Esophagus mucosa (tissue), 1 donor: ENCODE results near the gene RMRP. TPM values are rescaled to one million over a fixed set of nuclear protein-coding genes. Genes with fewer than 3 reads are reported as not detected.
A peak's percentile ranks its signal among the peaks of the same experiment; 100 is the strongest.

ENCODE experiments used
- ATAC-seq: fragments of 200-7000 bp; cut with Tn5 transposase; one replicate; pipeline ENCODE4 v1.9.1; 2020
- total RNA-seq: library from RNA; stranded (reverse); gene quantifications from one replicate; pipeline ENCODE4 v1.2.4, GENCODE V29; 2023
- donor health status: DM: yes; HTN: yes; CAD: no.

RMRP gene
- total RNA-seq: 5,550 TPM

- peak; percentile 98 for ATAC-seq
Measured at GRCh38 chr9:35657546-35658136, at the start of gene RMRP. Gene RMRP (minus strand): TSS chr9:35658019.

- ATAC-seq: no peak
Measured at GRCh38 chr9:35706951-35707350, 49.1 kb upstream of the RMRP start.

GRCh38 chr9:35705836-35706430, 48.1 kb upstream of the RMRP start:
- peak; percentile 9 for ATAC-seq

- no peak for ATAC-seq
Measured at GRCh38 chr9:35705372-35705771, 47.6 kb upstream of the RMRP start.

- ATAC-seq: no peak
Measured at GRCh38 chr9:35703906-35704672, 46.3 kb upstream of the RMRP start.

- no peak for ATAC-seq
Measured at GRCh38 chr9:35702696-35703095, 44.9 kb upstream of the RMRP start.

GRCh38 chr9:35700942-35701341, 43.1 kb upstream of the RMRP start:
- ATAC-seq: no peak

GRCh38 chr9:35700031-35700430, 42.2 kb upstream of the RMRP start:
- ATAC-seq: no peak

- ATAC-seq: no peak
Measured at GRCh38 chr9:35698231-35698630, 40.4 kb upstream of the RMRP start.

GRCh38 chr9:35697486-35697885, 39.7 kb upstream of the RMRP start:
- peak; percentile 26 for ATAC-seq

- peak; percentile 55 for ATAC-seq
Measured at GRCh38 chr9:35696520-35697215, 38.8 kb upstream of the RMRP start.

- ATAC-seq: no peak
Measured at GRCh38 chr9:35695943-35696401, 38.2 kb upstream of the RMRP start.

GRCh38 chr9:35691757-35692301, 34.0 kb upstream of the RMRP start:
- no peak for ATAC-seq

GRCh38 chr9:35691334-35691650, 33.5 kb upstream of the RMRP start:
- peak; percentile 4 for ATAC-seq

GRCh38 chr9:35690614-35691333, 33.0 kb upstream of the RMRP start:
- ATAC-seq: peak; percentile 31

GRCh38 chr9:35690294-35690613, 32.4 kb upstream of the RMRP start:
- ATAC-seq: peak; percentile 31

GRCh38 chr9:35689542-35690293, 31.9 kb upstream of the RMRP start, which contains the start of gene TPM2:
Gene TPM2 (minus strand): TSS chr9:35689925. CDS start chr9:35689817, 108 bp downstream.
- ATAC-seq: peak; percentile 39

GRCh38 chr9:35688558-35689541, 31.0 kb upstream of the RMRP start:
- peak; percentile 24 for ATAC-seq

- no peak for ATAC-seq
Measured at GRCh38 chr9:35687972-35688557, 30.2 kb upstream of the RMRP start.

GRCh38 chr9:35687306-35687705, 29.5 kb upstream of the RMRP start:
- no peak for ATAC-seq
